ENCODE data around the gene ME1.

The ME1 gene

GRCh38 chr6:83474309-83474708, 43.5 kb upstream of the ME1 start:
- no peak for TF ChIP-seq YY1 (IDR thresholded peaks at IDR 0.05; ENCODE audit: low read depth)
- no peak for TF ChIP-seq TEAD4 (IDR thresholded peaks at IDR 0.05)
- no peak for TF ChIP-seq EP300 (IDR thresholded peaks at IDR 0.05; ENCODE audit: borderline replicate concordance)
- TF ChIP-seq, protein P1, sequence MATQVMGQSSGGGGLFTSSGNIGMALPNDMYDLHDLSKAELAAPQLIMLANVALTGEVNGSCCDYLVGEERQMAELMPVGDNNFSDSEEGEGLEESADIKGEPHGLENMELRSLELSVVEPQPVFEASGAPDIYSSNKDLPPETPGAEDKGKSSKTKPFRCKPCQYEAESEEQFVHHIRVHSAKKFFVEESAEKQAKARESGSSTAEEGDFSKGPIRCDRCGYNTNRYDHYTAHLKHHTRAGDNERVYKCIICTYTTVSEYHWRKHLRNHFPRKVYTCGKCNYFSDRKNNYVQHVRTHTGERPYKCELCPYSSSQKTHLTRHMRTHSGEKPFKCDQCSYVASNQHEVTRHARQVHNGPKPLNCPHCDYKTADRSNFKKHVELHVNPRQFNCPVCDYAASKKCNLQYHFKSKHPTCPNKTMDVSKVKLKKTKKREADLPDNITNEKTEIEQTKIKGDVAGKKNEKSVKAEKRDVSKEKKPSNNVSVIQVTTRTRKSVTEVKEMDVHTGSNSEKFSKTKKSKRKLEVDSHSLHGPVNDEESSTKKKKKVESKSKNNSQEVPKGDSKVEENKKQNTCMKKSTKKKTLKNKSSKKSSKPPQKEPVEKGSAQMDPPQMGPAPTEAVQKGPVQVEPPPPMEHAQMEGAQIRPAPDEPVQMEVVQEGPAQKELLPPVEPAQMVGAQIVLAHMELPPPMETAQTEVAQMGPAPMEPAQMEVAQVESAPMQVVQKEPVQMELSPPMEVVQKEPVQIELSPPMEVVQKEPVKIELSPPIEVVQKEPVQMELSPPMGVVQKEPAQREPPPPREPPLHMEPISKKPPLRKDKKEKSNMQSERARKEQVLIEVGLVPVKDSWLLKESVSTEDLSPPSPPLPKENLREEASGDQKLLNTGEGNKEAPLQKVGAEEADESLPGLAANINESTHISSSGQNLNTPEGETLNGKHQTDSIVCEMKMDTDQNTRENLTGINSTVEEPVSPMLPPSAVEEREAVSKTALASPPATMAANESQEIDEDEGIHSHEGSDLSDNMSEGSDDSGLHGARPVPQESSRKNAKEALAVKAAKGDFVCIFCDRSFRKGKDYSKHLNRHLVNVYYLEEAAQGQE (IDR thresholded peaks at IDR 0.05; ENCODE audit: low read depth), result no peak
- TF ChIP-seq TCF12 (IDR thresholded peaks at IDR 0.05; ENCODE audit: low read depth), result no peak
- TF ChIP-seq ZBTB7A (IDR thresholded peaks at IDR 0.05; ENCODE audit: low read depth), result no peak
- TF ChIP-seq, protein P2, sequence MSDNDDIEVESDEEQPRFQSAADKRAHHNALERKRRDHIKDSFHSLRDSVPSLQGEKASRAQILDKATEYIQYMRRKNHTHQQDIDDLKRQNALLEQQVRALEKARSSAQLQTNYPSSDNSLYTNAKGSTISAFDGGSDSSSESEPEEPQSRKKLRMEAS (IDR thresholded peaks at IDR 0.05), result no peak
- TF ChIP-seq FOXM1 (IDR thresholded peaks at IDR 0.05; ENCODE audit: borderline replicate concordance, low read depth), result no peak
- TF ChIP-seq NFIC (IDR thresholded peaks at IDR 0.05), result no peak
- TF ChIP-seq, protein P3, sequence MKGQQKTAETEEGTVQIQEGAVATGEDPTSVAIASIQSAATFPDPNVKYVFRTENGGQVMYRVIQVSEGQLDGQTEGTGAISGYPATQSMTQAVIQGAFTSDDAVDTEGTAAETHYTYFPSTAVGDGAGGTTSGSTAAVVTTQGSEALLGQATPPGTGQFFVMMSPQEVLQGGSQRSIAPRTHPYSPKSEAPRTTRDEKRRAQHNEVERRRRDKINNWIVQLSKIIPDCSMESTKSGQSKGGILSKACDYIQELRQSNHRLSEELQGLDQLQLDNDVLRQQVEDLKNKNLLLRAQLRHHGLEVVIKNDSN (IDR thresholded peaks at IDR 0.05), result no peak
- no peak for TF ChIP-seq RAD21 (IDR thresholded peaks at IDR 0.05; ENCODE audit: low read depth)
- no peak for TF ChIP-seq CEBPB (IDR thresholded peaks at IDR 0.05)
- no peak for TF ChIP-seq CREB1 (IDR thresholded peaks at IDR 0.05; ENCODE audit: low read depth)
- no peak for TF ChIP-seq TAF1 (IDR thresholded peaks at IDR 0.05; ENCODE audit: low read depth)
- TF ChIP-seq EGR1 (IDR thresholded peaks at IDR 0.05), result no peak

DNA sequence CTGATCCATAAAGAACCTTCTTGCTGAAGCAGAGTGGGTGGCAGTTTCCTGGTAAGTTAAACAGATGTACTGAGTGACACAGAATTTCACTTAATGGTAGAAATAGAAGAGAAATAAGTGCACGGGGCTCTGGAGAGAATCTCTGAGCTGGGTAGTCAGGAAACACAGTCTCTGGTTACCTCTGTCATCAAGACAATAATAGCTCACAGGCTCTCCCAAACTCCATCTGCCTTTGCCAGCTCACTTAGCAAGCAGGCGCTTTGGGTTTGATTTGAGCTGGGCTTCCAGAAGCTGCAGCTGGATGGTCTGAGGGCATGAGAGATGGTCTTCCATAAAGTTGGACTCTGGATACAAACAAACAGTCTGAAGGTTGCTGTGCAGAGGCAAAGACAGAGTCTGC, 41.9 kb upstream of the ME1 start:
- TF ChIP-seq EP300 (IDR thresholded peaks at IDR 0.05; ENCODE audit: borderline replicate concordance) (no peak), FOXM1 (IDR thresholded peaks at IDR 0.05; ENCODE audit: borderline replicate concordance, low read depth) (no peak)

DNA sequence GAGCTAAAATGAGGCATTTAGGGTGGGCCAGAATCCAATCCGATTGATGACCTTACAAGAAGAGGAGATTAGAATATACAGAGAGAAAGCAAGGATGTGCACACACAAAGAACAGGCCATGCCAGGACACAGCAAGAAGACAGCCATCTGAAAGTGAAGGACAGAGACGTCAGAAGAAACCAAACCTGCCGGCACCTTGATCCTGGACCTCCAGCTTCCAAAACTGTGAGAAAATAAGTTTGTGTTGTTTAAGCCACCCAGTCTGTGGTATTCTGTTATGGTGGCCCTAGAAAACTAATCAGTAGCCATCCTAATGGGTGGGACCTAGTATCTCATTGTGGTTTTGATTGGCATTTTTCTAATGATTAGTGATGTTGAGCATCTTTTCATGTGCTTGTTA, 39.7 kb upstream of the ME1 start:
- no peak for TF ChIP-seq CEBPB (IDR thresholded peaks at IDR 0.05)
- no peak for TF ChIP-seq TAF1 (IDR thresholded peaks at IDR 0.05; ENCODE audit: low read depth)

GRCh38 chr6:83470001-83470400, 39.1 kb upstream of the ME1 start:
- TF ChIP-seq, protein P3 (IDR thresholded peaks at IDR 0.05), result no peak
- TF ChIP-seq ZBTB7A (IDR thresholded peaks at IDR 0.05; ENCODE audit: low read depth), result no peak
- no peak for TF ChIP-seq YY1 (IDR thresholded peaks at IDR 0.05; ENCODE audit: low read depth)
- TF ChIP-seq EP300 (IDR thresholded peaks at IDR 0.05; ENCODE audit: borderline replicate concordance), result no peak
- TF ChIP-seq NFIC (IDR thresholded peaks at IDR 0.05), result no peak
- TF ChIP-seq EGR1 (IDR thresholded peaks at IDR 0.05), result no peak
- TF ChIP-seq TEAD4 (IDR thresholded peaks at IDR 0.05), result no peak
- TF ChIP-seq CEBPB (IDR thresholded peaks at IDR 0.05), result no peak
- TF ChIP-seq FOXM1 (IDR thresholded peaks at IDR 0.05; ENCODE audit: borderline replicate concordance, low read depth), result no peak
- TF ChIP-seq CREB1 (IDR thresholded peaks at IDR 0.05; ENCODE audit: low read depth), result no peak
- TF ChIP-seq RAD21 (IDR thresholded peaks at IDR 0.05; ENCODE audit: low read depth), result no peak
- TF ChIP-seq TCF12 (IDR thresholded peaks at IDR 0.05; ENCODE audit: low read depth), result no peak
- TF ChIP-seq, protein P2 (IDR thresholded peaks at IDR 0.05), result no peak
- TF ChIP-seq, protein P1 (IDR thresholded peaks at IDR 0.05; ENCODE audit: low read depth), result no peak
- no peak for TF ChIP-seq TAF1 (IDR thresholded peaks at IDR 0.05; ENCODE audit: low read depth)

DNA sequence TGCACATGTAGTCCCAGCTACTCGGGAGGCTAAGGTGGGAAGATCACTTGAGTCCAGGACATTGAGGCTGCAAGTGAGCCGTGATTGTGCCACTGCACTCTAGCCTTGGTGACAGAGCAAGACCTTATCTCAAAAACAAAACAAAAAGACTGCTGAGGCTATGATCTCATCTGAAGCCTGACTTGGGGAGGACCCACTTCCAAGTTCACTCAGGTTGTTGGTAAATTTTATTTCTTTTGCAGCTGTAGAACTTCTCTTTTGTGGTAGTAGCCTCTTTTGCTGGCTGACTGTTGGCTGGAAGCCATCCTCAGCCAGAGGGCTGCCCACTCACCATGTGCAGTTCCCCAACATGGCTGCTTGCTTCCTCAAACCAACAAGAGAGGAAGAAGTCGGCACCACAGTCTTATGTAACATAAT, 36.8 kb upstream of the ME1 start:
- TF ChIP-seq ZBTB7A (IDR thresholded peaks at IDR 0.05; ENCODE audit: low read depth), result no peak
- TF ChIP-seq TCF12 (IDR thresholded peaks at IDR 0.05; ENCODE audit: low read depth), result no peak
- no peak for TF ChIP-seq NFIC (IDR thresholded peaks at IDR 0.05)
- TF ChIP-seq, protein P2 (IDR thresholded peaks at IDR 0.05), result no peak
- TF ChIP-seq FOXM1 (IDR thresholded peaks at IDR 0.05; ENCODE audit: borderline replicate concordance, low read depth), result no peak
- no peak for TF ChIP-seq CREB1 (IDR thresholded peaks at IDR 0.05; ENCODE audit: low read depth)
- no peak for TF ChIP-seq TEAD4 (IDR thresholded peaks at IDR 0.05)
- TF ChIP-seq RAD21 (IDR thresholded peaks at IDR 0.05; ENCODE audit: low read depth), result no peak

GRCh38 chr6:83466328-83466727, 35.5 kb upstream of the ME1 start:
- no peak for TF ChIP-seq NFIC (IDR thresholded peaks at IDR 0.05)
- TF ChIP-seq, protein P1 (IDR thresholded peaks at IDR 0.05; ENCODE audit: low read depth), result no peak
- no peak for TF ChIP-seq TCF12 (IDR thresholded peaks at IDR 0.05; ENCODE audit: low read depth)
- TF ChIP-seq YY1 (IDR thresholded peaks at IDR 0.05; ENCODE audit: low read depth), result no peak
